K562 (cell line): ENCODE measurements around the gene EPHX1. TPM values are rescaled to one million over a fixed set of nuclear protein-coding genes. Genes with fewer than 3 reads are reported as not detected.

Experiments used
- ATAC-seq: fragments of 200-7000 bp; cut with Tn5 transposase; 3 replicates; pipeline ENCODE4 v1.9.1; 2020; ENCODE audit warnings: moderate library complexity
- BruUV-seq: library from RNA; stranded (reverse); fragments of 400-500 nt; replicated peaks from 2 replicates; lab custom pipeline; 2021; lab: Mats Ljungman, UMichigan
- CTCF ChIA-PET: fragments of 300-600 bp; formaldehyde crosslinking; extraction: SDS; loops from one replicate; lab custom pipeline; 2021; ENCODE audit warnings: low intra/inter-chr PET ratio; lab: Yijun Ruan, JAX
- POLR2A ChIA-PET: fragments of 300-600, 350-650 bp; sonication (Branson Sonifier 250); formaldehyde crosslinking; extraction: SDS; loops from one replicate; lab custom pipeline; 2021; ENCODE audit warnings: antibody characterized with exemption, inconsistent platforms; lab: Yijun Ruan, JAX
- DNase-seq, 4 experiments: peaks; one replicate each; pipeline versions ENCODE4 v3.0.0 to v3.0.0-alpha.2; 2011 to 2018; ENCODE audit warnings: low spot score in 3 of 4, mixed read lengths in 3 of 4; ENCODE audit errors: extremely low read depth in 1 of 4
- FAIRE-seq: peaks from 2 replicates; lab custom pipeline; 2011; peaks lifted over from hg19 to GRCh38; lab: Jason Lieb, UNC
- H2AFZ ChIP-seq: 2 replicates; pipeline ENCODE4 v1.6.0; 2011; ENCODE audit warnings: low read depth, low read length, control low read depth, inconsistent platforms
- H3K27ac ChIP-seq: fragments of 200-600 bp; 3 replicates; pipeline ENCODE4 v1.8.0; 2011; ENCODE audit warnings: low read depth, mild to moderate bottlenecking, control low read depth, inconsistent platforms, low read length, moderate library complexity, mixed read lengths; ENCODE audit errors: extremely low read depth
- H3K27me3 ChIP-seq, 2 experiments: fragments of 300-600 bp in 1 of 2; 2 replicates in 1 of 2; 3 replicates in 1 of 2; pipeline versions ENCODE4 v1.6.0 to v1.8.0; 2011; ENCODE audit warnings: inconsistent platforms in 2 of 2, low read length in 2 of 2, mild to moderate bottlenecking in 1 of 2, mixed read lengths in 1 of 2, moderate library complexity in 1 of 2; ENCODE audit not compliant: control insufficient read depth in 2 of 2, insufficient read depth in 2 of 2
- H3K36me3 ChIP-seq: fragments of 300-600 bp; 3 replicates; pipeline ENCODE4 v1.8.0; 2011; ENCODE audit warnings: mild to moderate bottlenecking, low read length, inconsistent platforms; ENCODE audit not compliant: control insufficient read depth, insufficient read depth
- H3K4me1 ChIP-seq, 2 experiments: fragments of 200-600 bp in 1 of 2; replicated peaks in 1 of 2; 2 replicates in 1 of 2; 3 replicates in 1 of 2; pipeline versions ENCODE4 v1.5.1 to v1.8.0; 2011; ENCODE audit warnings: inconsistent platforms in 2 of 2, low read length in 2 of 2, mild to moderate bottlenecking in 1 of 2, mixed read lengths in 1 of 2, moderate library complexity in 1 of 2; ENCODE audit not compliant: control insufficient read depth in 2 of 2, insufficient read depth in 2 of 2
- H3K4me2 ChIP-seq: 2 replicates; pipeline ENCODE4 v1.6.1; 2011; ENCODE audit warnings: low read length, control low read depth, inconsistent platforms, mixed read lengths; ENCODE audit not compliant: insufficient read depth
- H3K4me3 ChIP-seq: fragments of 200-600 bp; sonication (generic), shearing (Covaris generic); 2 replicates; pipeline ENCODE4 v1.5.1; 2016; ENCODE audit warnings: control low read depth, inconsistent platforms
- H3K79me2 ChIP-seq: fragments of 200-600 bp; 3 replicates; pipeline ENCODE4 v1.8.0; 2011; ENCODE audit warnings: low read length, inconsistent platforms; ENCODE audit not compliant: control insufficient read depth, insufficient read depth
- H3K9ac ChIP-seq, 2 experiments: 2 replicates each; pipeline versions ENCODE4 v1.6.0 to v1.6.1; 2011; ENCODE audit warnings: low read depth in 2 of 2, low read length in 2 of 2, control low read depth in 1 of 2, inconsistent platforms in 1 of 2, mild to moderate bottlenecking in 1 of 2, mixed read lengths in 1 of 2; ENCODE audit not compliant: insufficient read depth in 1 of 2
- H3K9me1 ChIP-seq: one replicate; pipeline ENCODE4 v1.6.0; 2011; ENCODE audit warnings: inconsistent platforms, mild to moderate bottlenecking, low read length, moderate library complexity; ENCODE audit not compliant: control insufficient read depth, insufficient read depth
- H3K9me3 ChIP-seq: replicated peaks from 2 replicates; pipeline ENCODE4 v1.5.1; 2011; ENCODE audit warnings: low read depth, low read length, inconsistent platforms; ENCODE audit not compliant: control insufficient read depth, insufficient read depth
- H4K20me1 ChIP-seq: replicated peaks from 2 replicates; pipeline ENCODE4 v1.6.1; 2011; ENCODE audit warnings: low read length, inconsistent platforms, mixed read lengths; ENCODE audit not compliant: control insufficient read depth, insufficient read depth
- CTCFL ChIP-seq: IDR thresholded peaks from 2 replicates; pipeline ENCODE4 v1.6.1; 2011; ENCODE audit warnings: borderline replicate concordance, low read depth, mild to moderate bottlenecking, moderate library complexity, low read length; ENCODE audit not compliant: insufficient read depth, poor library complexity, severe bottlenecking
- HMBOX1 ChIP-seq: sonication (generic); IDR thresholded peaks from 2 replicates; pipeline ENCODE4 v1.6.1; 2016
- ZFPM2 ChIP-seq: fragments of 250-450 bp; sonication (Bioruptor Pico); IDR thresholded peaks from 2 replicates; pipeline ENCODE4 v1.5.1; 2022; ENCODE audit warnings: mild to moderate bottlenecking
- WGBS: fragments of 100-300 bp; shearing (Covaris generic); methylation state at CpG from one replicate; pipeline ENCODE4 v1.1.6; 2016; ENCODE audit warnings: low coverage, mixed read lengths; ENCODE audit not compliant: insufficient coverage; ENCODE audit errors: missing lambda C conversion rate; 5-methylcytosine and 5-hydroxymethylcytosine counted together
- in situ Hi-C: fragments of 300-500 bp; cut with MboI; formaldehyde crosslinking; loops from 4 replicates; pipeline ENCODE4 v1.15.0; 2018; ENCODE audit warnings: inconsistent platforms, mixed read lengths
- intact Hi-C: fragments of 100-400 bp; cut with micrococcal nuclease; formaldehyde crosslinking; loops from 2 replicates; pipeline ENCODE4 v1.14.2; 2022
- polyA plus RNA-seq, 8 experiments: library from polyadenylated mRNA; depleted of rRNA in 4 of 8; stranded (reverse) in 5 of 8; unstranded in 3 of 8; fragments of >200 nt; fragmentation: Nextera tagmentation in 2 of 8; fragmentation: Illumina TruSeq in 1 of 8; extraction: Ambion mirVana in 2 of 8; extraction: Trizol in 1 of 8; gene quantifications; 2 replicates each; pipeline versions ENCODE4 v1.2.1 to v1.2.3, GENCODE V29; 2011 to 2014; ENCODE audit warnings: inconsistent platforms in 1 of 8, missing spikeins in 1 of 8
- total RNA-seq, 7 experiments: library from RNA; depleted of rRNA in 6 of 7; stranded (reverse); fragments of >200 nt in 6 of 7; fragmentation: Illumina TruSeq in 2 of 7; extraction: Trizol in 2 of 7; gene quantifications; 2 replicates each; pipeline versions ENCODE4 v1.2.1 to v1.2.3, GENCODE V29; 2011 to 2021; ENCODE audit warnings: low replicate concordance in 1 of 7

EPHX1 gene
- total and polyA plus RNA-seq, 9 of the 15 experiments (the other 6 are each of a cell fraction or from before 2014, with no cell fraction given): 0.21 to 27.0 (median 6.7) TPM

- TF ChIP-seq CTCFL (no peak), HMBOX1 (no peak), ZFPM2 (CRISPR knock-in tag) (no peak)
- TF ChIP-seq, all 486 proteins: peak for 0
- no peaks in the 10 kb centered on the region for H3K36me3 ChIP-seq
Measured at GRCh38 chr1:225820522-225821120, 10.7 kb downstream of the EPHX1 start.

More at GRCh38 chr1:225820522-225821120, 10.7 kb downstream of the EPHX1 start:
- Histone ChIP-seq H3K9ac (no peak overlapping the region), H3K9me3 (no peaks in the 10 kb centered on the region), H3K9me1 (peaks cover 5% of the 10 kb centered on the region), H3K27ac (no peak overlapping the region), H3K79me2 (no peaks in the 10 kb centered on the region), H3K27me3 (no peaks in the 10 kb centered on the region), H2AFZ (no peak overlapping the region), H3K4me3 (no peak overlapping the region), H4K20me1 (no peaks in the 10 kb centered on the region; the same call in 1 of the 2 replicates), H3K4me2 (no peak overlapping the region), H3K4me1 (peaks cover 25 to 37% of the 10 kb centered on the region in 2 experiments)
- CTCF ChIA-PET: no interaction called here
- intact Hi-C loops (no loop called here), in situ Hi-C loops (no loop called here)
- DNase-seq (peak in 1 of 4 experiments; percentile 12), ATAC-seq (no peak), FAIRE-seq (no peak)
- no TSS peak for BruUV-seq
- WGBS: 47% methylated on average over 5 of the region's 5 CpGs
- POLR2A ChIA-PET: no interaction called here
